Brain microvascular endothelial cell (primary cell): ENCODE data around the gene USP21.

Experiments used
- DNase-seq: peaks from one replicate; pipeline ENCODE4 v3.0.0-alpha.2; 2020
- H3K27ac ChIP-seq: fragments of 250-450 bp; sonication (Bioruptor Pico); 2 replicates; pipeline ENCODE4 v1.5.1; 2020; ENCODE audit warnings: mild to moderate bottlenecking, moderate library complexity
- H3K27me3 ChIP-seq: fragments of 250-450 bp; sonication (Bioruptor Pico); replicated peaks from 2 replicates; pipeline ENCODE4 v1.5.1; 2020; ENCODE audit warnings: mild to moderate bottlenecking
- H3K36me3 ChIP-seq: fragments of 250-450 bp; sonication (Bioruptor Pico); replicated peaks from 2 replicates; pipeline ENCODE4 v1.5.1; 2020; ENCODE audit warnings: mild to moderate bottlenecking
- H3K4me3 ChIP-seq: 2 replicates; pipeline ENCODE4 v1.5.1; 2011; ENCODE audit warnings: low read depth, mild to moderate bottlenecking, control low read depth, low read length, moderate library complexity
- CTCF ChIP-seq: IDR thresholded peaks from 2 replicates; pipeline ENCODE4 v1.5.1; 2011; ENCODE audit warnings: low read depth, mild to moderate bottlenecking, moderate library complexity, low read length, control low read depth, inconsistent platforms; ENCODE audit errors: missing control alignments
- in situ Hi-C: cut with HindIII; loops from 2 replicates; pipeline ENCODE4 v1.10.0; 2017; ENCODE audit warnings: low sequenced_read_pairs, low pct_ligation_motif_present

Gene USP21

GRCh38 chr1:161175771-161176453 is 16.6 kb downstream of the USP21 start:
- Histone ChIP-seq H3K36me3 (peaks cover 36% of the 10 kb centered on the region), H3K27me3 (no peaks in the 10 kb centered on the region), H3K27ac (no peak overlapping the region), H3K4me3 (peak overlapping the region; percentile 96)
- no peak for TF ChIP-seq CTCF
- in situ Hi-C loops = no loop called here
- no peak for DNase-seq

GRCh38 chr1:161176468-161177111 is 17.3 kb downstream of the USP21 start:
- in situ Hi-C loops = no loop called here
- Histone ChIP-seq H3K4me3 (peak overlapping the region; percentile 96), H3K36me3 (peaks cover 29% of the 10 kb centered on the region)

GRCh38 chr1:161177112-161177935 is 18.0 kb downstream of the USP21 start, which contains the start of gene B4GALT3:
B4GALT3 (minus strand) TSS chr1:161177507; CDS start chr1:161176060, 1,447 bp downstream.
- H3K36me3 ChIP-seq = peaks cover 22% of the 10 kb centered on the region
- peak; percentile 78 for DNase-seq
- peak; percentile 21 for TF ChIP-seq CTCF
- in situ Hi-C loops = no loop called here
- no peaks in the 10 kb centered on the region for H3K27me3 ChIP-seq
- peak within 1 kb of the TSS; percentile 96 for H3K4me3 ChIP-seq
- peak within 1 kb of the TSS; percentile 81 for H3K27ac ChIP-seq

More at GRCh38 chr1:161176468-161177111, 17.3 kb downstream of the USP21 start:
- TF ChIP-seq CTCF = no peak
- Histone ChIP-seq H3K27ac (peak overlapping the region; percentile 81), H3K27me3 (no peaks in the 10 kb centered on the region)
- DNase-seq = no peak

GRCh38 chr1:161177936-161178244 is 18.6 kb downstream of the USP21 start:
- Histone ChIP-seq H3K4me3 (peak overlapping the region; percentile 96), H3K27ac (peak overlapping the region; percentile 81), H3K27me3 (no peaks in the 10 kb centered on the region), H3K36me3 (peaks cover 19% of the 10 kb centered on the region)
- DNase-seq = no peak
- in situ Hi-C loops = no loop called here
- no peak for TF ChIP-seq CTCF

GRCh38 chr1:161179698-161180097 is 20.4 kb downstream of the USP21 start:
- Histone ChIP-seq H3K27me3 (no peaks in the 10 kb centered on the region), H3K36me3 (peaks cover 5% of the 10 kb centered on the region), H3K27ac (no peak overlapping the region), H3K4me3 (no peak overlapping the region)
- no peak for TF ChIP-seq CTCF
- no peak for DNase-seq
- in situ Hi-C loops = no loop called here
